Measurements from ENCODE around the gene SLC4A3. TPM values are rescaled to one million over a fixed set of nuclear protein-coding genes. Genes with fewer than 3 reads are reported as not detected.

Gene SLC4A3
- total and polyA plus RNA-seq, 2 of the 8 experiments (the other 6 are each of a cell fraction or from before 2014, with no cell fraction given): 4.8 to 7.4 TPM

DNA sequence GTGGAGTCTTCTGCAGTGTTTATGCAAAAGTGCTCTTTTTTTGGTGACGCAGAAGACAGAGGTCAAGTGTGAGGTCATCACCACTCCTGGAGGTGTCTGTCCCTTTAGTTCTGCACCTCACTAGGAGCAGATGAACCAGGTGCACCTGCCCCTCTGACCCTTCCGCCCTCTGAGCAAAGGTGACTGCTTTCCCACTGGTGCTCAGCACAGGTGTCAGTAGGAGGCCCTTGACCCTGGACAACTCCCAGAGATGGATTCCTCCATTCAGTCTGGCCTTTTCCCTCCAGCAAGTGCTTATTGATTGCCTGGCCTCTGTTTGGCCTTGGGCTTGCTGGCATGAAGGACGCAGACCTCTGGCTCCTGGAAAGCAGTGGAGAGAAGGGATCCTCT is 8.7 kb upstream of the SLC4A3 start:
- H2BK20ac ChIP-seq (ENCODE audit: low read length): no peak overlapping the region
- no peaks in the 10 kb centered on the region for H4K20me1 ChIP-seq (replicated peaks in 1 of 2; ENCODE audit: control insufficient read depth in 1 of 2, insufficient read depth in 2 of 2, low read length in 2 of 2)
- H2BK120ac ChIP-seq (replicated peaks; ENCODE audit: low read depth, low read length): no peak overlapping the region
- no peak for FAIRE-seq
- no peak overlapping the region for H3K4me2 ChIP-seq (ENCODE audit: insufficient read depth in 1 of 2, low read depth in 2 of 2, low read length in 2 of 2)
- no peak overlapping the region for H3K56ac ChIP-seq (replicated peaks; ENCODE audit: insufficient read length, low read depth, low read length)
- H4K91ac ChIP-seq (replicated peaks; ENCODE audit: insufficient read length, low read length): no peak overlapping the region
- no peak overlapping the region for H3K23ac ChIP-seq (ENCODE audit: insufficient read length)
- H3K18ac ChIP-seq (ENCODE audit: extremely low read depth, low read length): no peak overlapping the region
- H3K14ac ChIP-seq (ENCODE audit: insufficient read length): no peak overlapping the region
- CTCF ChIA-PET (ENCODE audit: partially characterized antibody): interaction anchor here (0.6 to 18.7 kb wide), 23 partner anchors 8 to 458 kb away, joined by 3 to 356 read pairs (median 4); partner anchors contain the start of genes ASIC4, CHPF, NHEJ1 and SLC4A3
- H2BK12ac ChIP-seq (ENCODE audit: low read depth, low read length): no peak overlapping the region; the same call in 1 of the 2 replicates
- no peak overlapping the region for H3K9ac ChIP-seq (replicated peaks in 1 of 4; ENCODE audit: extremely low read depth in 1 of 4, low read depth in 3 of 4, low read length in 3 of 4)
- H3K23me2 ChIP-seq (ENCODE audit: low read depth, low read length): no peaks in the 10 kb centered on the region
- no peak for DNase-seq (ENCODE audit: low read depth in 1 of 2, low spot score in 2 of 2)
- H3K9me3 ChIP-seq (ENCODE audit: insufficient read depth in 2 of 2, low read depth in 1 of 2, low read length in 1 of 2): no peaks in the 10 kb centered on the region
- peak overlapping the region; percentile 29; the same call in 1 of the 2 replicates for H4K8ac ChIP-seq (ENCODE audit: extremely low read depth, insufficient read depth, low read length)
- H2BK5ac ChIP-seq (ENCODE audit: low read depth, low read length): no peak overlapping the region
- no peak overlapping the region for H2BK15ac ChIP-seq (ENCODE audit: low read length)
- no peaks in the 10 kb centered on the region for H3K4me1 ChIP-seq (replicated peaks in 1 of 4; ENCODE audit: control insufficient read depth in 3 of 4, insufficient read depth in 4 of 4, low read length in 3 of 4)
- H3K79me1 ChIP-seq (ENCODE audit: low read depth, low read length): no peaks in the 10 kb centered on the region
- H3K27ac ChIP-seq (ENCODE audit: low read depth, low read length): no peak overlapping the region
- 87% methylated on average over 3 of the region's 3 CpGs; no CpG with 5 or more reads in 1 of the 2 experiments for WGBS, 2 experiments (ENCODE audit: extremely low coverage in 1 of 2, insufficient coverage in 1 of 2, insufficient read length in 1 of 2, insufficient replicate concordance in 2 of 2, low coverage in 1 of 2, low lambda C conversion rate in 2 of 2, missing lambda C conversion rate in 1 of 2)
- H3K4ac ChIP-seq (replicated peaks; ENCODE audit: insufficient read length, low read depth, low read length): no peak overlapping the region
- 0 out of 2 replicates have a peak overlapping the region, but pooled peaks have one; percentile 42 for H2AK5ac ChIP-seq (ENCODE audit: low read depth, low read length)
- no peaks in the 10 kb centered on the region for H3K27me3 ChIP-seq (replicated peaks in 1 of 4; ENCODE audit: control insufficient read depth in 3 of 4, extremely low read depth in 1 of 4, insufficient read depth in 3 of 4, low read length in 3 of 4)
- H2AFZ ChIP-seq (ENCODE audit: low read length): no peak overlapping the region
- peaks cover 0 to 6% (median 0%) of the 10 kb centered on the region in 4 experiments; a peak in 3 of 8 replicates for H3K36me3 ChIP-seq (ENCODE audit: control insufficient read depth in 2 of 4, insufficient read depth in 4 of 4, low read length in 3 of 4)
- H3K79me2 ChIP-seq (ENCODE audit: control insufficient read depth in 1 of 2, insufficient read depth in 2 of 2, low read length in 2 of 2): no peaks in the 10 kb centered on the region
- POLR2A ChIA-PET (ENCODE audit: partially characterized antibody): no interaction called here
- no peak overlapping the region for H4K5ac ChIP-seq (ENCODE audit: insufficient read length, low read depth, low read length)
- H3K4me3 ChIP-seq (ENCODE audit: extremely low read depth in 1 of 4, insufficient read depth in 2 of 4, low read depth in 3 of 4, low read length in 4 of 4): no peak overlapping the region
- no peak for TF ChIP-seq BRCA1 (IDR thresholded peaks at IDR 0.05; ENCODE audit: low read depth, low read length)
- no peak for TF ChIP-seq NANOG (IDR thresholded peaks at IDR 0.05; ENCODE audit: insufficient read depth, low read depth, low read length, poor library complexity, severe bottlenecking)
- TF ChIP-seq CHD1 (IDR thresholded peaks at IDR 0.05; ENCODE audit: low read depth, low read length): no peak
- TF ChIP-seq E2F6 (IDR thresholded peaks at IDR 0.05): no peak
- no peak for TF ChIP-seq POU5F1 (IDR thresholded peaks at IDR 0.05; ENCODE audit: low read depth, low read length)
- no peak for TF ChIP-seq RAD21 (IDR thresholded peaks at IDR 0.05 in 1 of 2, conservative IDR thresholded peaks at IDR 0.05 in 1 of 2; ENCODE audit: low read depth in 2 of 2, low read length in 2 of 2)
- TF ChIP-seq GTF2F1 (IDR thresholded peaks at IDR 0.05; ENCODE audit: borderline replicate concordance, low read depth, low read length): no peak
- TF ChIP-seq, protein P1, sequence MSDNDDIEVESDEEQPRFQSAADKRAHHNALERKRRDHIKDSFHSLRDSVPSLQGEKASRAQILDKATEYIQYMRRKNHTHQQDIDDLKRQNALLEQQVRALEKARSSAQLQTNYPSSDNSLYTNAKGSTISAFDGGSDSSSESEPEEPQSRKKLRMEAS (IDR thresholded peaks at IDR 0.05): no peak
- TF ChIP-seq CREB1 (IDR thresholded peaks at IDR 0.05): no peak
- TF ChIP-seq RFX5 (IDR thresholded peaks at IDR 0.05; ENCODE audit: borderline replicate concordance, low read depth, low read length): no peak
- TF ChIP-seq TAF7 (optimal IDR thresholded peaks at IDR 0.05; ENCODE audit: borderline replicate concordance, low read depth, low read length): no peak
